Fibroblast of upper back skin (primary cell): ENCODE data around the gene CLNK.

ENCODE experiments used
- DNase-seq: peaks from one replicate; pipeline ENCODE4 v3.0.0-alpha.2; 2013

The CLNK gene, protein sequence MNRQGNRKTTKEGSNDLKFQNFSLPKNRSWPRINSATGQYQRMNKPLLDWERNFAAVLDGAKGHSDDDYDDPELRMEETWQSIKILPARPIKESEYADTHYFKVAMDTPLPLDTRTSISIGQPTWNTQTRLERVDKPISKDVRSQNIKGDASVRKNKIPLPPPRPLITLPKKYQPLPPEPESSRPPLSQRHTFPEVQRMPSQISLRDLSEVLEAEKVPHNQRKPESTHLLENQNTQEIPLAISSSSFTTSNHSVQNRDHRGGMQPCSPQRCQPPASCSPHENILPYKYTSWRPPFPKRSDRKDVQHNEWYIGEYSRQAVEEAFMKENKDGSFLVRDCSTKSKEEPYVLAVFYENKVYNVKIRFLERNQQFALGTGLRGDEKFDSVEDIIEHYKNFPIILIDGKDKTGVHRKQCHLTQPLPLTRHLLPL

DNA sequence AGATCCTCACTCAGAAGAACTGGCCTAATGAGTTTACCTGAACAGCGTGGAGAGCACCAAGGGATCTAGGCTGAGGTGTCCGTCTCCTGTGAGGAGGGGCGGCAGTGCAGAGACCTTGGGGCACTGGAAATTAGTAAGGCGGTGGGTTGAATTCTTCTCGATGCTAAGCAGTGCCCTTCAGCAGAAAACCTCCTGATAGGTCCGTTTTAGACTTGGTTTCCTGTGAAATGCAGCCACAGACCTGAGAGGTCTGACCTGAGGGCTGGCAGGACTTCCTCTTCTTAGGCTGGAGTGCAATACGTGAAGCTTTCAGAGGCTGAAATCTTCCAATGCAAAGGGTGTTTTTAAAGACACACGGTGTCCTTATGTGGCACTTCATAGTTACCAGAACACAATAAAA is at the start of gene CLNK:
Gene CLNK (minus strand): TSS at position 138 of the 400 bp plus-strand sequence. CDS start 16,899 bp downstream, outside the sequence.
- DNase-seq, result no peak

DNA sequence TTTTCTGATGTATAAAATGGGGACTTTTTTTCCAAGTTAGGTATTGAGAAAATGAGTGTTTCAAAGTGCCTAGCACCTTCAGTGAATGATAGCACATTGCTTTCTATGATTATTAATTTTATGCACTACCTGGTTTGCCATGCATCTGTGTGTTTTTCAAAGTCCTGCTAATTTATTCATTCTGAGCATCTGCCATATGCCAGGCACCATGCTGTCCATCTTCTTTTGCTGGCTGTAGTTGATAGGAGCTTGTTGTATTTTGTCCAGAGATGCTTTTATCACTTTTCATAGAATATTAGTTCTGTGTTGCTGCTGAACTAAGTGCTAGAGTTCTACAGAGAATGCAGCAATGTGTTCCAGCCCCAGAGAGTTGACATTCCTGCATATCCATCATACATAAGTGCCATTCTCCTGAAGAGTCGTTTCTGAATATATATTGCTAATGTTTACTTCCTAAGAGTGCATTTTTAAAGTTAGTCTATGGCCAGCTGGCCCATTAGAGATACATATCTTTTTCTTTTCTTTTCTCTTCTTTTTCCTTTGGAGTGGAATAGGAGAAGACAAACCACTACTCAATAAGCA is 49.0 kb upstream of the CLNK start:
- DNase-seq, result no peak

DNA sequence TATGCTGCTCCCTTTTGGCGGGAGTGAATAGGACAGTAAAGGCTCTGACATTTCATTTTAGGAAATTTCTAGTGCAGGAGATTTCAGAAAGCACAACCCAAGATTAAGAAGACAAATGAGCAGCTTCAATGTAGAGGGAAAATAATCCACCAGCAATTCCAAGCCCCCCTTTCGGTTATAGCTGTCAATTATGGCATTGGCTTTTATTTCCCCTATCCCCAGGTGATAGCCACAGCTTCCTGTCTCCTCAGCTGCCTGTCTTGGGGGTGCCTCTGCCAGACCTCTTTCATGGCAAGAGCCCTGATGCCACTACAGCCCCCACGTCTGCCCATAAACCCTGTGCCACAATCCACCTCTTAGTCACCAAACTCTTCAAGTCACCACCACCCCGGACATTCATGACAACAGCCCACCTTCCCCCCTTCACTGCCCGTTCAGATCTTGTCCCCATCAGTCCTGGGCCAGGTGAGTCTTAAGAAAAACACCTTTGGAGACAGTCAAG is 48.4 kb upstream of the CLNK start:
- DNase-seq, result no peak

DNA sequence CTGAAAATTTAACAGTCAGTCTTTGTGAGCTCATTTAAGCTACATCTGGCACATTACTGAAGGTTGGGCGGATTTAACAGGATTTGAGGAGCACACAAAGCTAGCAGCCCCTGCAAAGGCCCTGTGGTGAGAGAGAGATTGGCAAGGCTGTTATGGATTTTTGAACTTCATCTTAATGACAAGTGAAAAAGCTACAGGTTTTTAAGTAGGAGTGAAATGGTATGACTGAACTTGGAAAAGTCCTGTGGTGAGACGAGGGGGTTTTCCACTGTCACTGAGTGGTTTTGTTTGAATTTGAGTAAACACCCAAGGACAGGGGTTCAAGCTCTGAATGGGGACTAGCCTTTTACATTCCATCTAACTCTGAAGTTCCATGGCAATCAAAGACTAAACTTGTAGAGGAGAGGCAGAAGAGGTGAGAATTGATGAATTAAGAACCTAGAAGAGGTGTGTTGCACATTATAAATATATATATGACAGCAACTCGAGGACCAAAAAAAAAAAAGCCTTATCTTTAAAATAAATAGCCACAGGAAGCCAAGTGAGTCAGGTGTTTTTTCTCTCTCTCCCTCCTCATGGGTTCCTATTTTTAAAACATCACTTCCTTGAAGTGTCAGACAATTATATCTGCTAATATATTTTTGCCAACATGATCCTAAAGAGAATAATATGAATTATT is 47.8 kb upstream of the CLNK start:
- DNase-seq, result no peak

DNA sequence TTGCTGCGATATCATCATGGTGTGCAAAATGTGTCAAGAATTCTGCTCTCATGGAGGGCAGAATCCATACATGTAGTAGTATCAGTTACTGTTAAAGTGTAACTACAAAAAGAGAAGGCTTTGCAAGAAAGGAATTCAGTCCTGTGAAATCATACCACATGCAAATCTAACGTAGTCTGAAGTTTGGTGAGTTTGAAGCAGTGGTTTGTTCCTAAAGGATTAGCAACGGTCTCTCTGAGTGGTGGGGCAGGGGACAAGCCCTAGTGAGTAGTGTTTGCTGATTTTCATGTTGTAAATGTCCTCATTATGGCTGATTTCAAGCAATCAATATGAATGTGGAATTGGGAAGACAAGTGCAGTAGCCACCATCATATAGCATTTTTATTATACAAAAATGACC is 47.1 kb upstream of the CLNK start:
- no peak for DNase-seq

DNA sequence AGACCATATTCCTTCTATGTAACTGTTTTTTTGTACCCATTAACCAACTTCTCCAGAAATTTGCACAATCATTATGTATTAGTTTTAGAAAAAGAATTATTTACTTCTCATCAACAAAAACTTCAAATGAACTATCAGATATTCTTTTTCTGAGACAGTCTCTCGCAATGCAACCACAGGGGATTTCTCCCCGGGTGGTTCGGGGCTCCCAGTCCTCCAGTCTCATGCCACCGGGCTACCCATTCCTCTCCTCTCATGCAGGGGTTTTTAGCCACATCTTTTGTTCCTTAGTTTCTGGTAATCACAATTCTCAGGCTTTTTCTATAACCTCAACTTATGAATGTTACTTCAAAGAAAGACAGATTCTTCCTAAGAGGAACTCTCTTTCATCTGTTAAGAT is 46.6 kb upstream of the CLNK start:
- DNase-seq, result no peak

DNA sequence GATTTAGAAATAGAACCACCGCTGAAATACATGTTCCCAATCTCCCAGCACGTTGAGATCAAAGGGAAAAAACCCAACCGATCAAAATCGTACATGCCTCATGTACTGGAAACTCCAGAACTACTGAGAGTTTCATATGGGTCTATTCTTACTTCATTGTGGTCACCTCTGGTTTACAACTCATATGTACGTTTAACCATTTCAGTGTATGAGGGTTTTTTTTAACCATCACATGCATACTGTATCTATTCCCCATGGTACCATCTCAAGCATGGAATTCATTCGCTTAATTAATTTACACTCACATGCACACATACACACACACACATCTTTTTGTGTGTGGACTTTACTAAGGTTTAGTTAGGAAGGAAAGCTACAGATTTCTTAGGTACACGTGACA is 46.0 kb upstream of the CLNK start:
- no peak for DNase-seq

DNA sequence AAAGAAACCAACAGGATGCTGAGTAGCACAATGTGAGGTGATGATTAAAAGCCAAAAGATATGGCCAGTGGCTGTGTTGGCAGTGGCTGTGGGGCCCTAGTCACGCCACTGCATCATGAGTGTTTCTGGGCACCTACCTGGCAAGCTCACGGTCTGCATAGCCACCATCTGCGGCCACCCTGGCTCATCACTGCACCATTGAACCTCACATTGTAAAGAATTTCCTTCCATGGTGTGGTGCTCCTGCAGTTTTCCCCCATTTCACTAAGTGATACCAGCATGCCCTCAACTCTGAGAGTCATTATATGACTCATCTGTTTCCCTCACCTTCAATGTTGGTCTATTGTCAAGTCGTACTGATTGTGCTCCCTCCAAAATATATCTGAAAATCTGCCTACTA is 45.5 kb upstream of the CLNK start:
- no peak for DNase-seq

DNA sequence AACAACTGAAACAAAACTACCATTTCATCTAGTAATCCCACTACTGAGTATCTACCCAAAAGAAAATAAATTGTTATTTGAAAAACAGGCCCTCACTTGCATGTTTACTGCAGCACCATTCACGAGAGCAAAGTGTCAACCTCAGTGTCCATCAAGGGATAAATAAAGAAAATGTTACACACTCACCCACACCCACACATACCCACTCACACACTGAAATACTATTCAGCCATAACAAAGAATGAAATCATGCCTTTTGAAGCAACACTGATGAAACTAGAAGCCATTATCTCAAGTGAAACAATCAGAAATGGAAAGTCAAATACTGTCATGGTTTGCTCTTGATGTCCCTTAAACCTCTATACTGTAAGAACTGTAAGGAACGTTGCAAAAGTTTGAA is 44.8 kb upstream of the CLNK start:
- no peak for DNase-seq

DNA sequence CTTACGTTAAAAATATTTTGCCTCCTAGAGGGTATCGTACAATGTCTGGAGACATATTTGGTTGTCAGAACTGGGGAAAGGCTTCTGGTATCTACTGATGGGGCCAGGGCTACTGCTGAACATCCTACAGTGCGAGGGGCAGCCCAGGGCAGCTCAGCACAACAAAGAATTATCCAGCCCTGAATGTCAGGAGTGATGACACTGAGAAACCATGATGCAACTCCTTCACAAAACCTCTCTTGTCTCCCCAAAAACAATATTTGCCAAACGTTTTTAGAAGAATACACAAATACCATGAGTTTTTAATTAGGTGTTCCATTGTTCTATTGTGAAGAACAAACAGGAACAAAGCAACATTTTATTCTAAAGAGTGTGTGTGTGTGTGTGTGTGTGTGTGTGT is 43.4 kb upstream of the CLNK start:
- no peak for DNase-seq

DNA sequence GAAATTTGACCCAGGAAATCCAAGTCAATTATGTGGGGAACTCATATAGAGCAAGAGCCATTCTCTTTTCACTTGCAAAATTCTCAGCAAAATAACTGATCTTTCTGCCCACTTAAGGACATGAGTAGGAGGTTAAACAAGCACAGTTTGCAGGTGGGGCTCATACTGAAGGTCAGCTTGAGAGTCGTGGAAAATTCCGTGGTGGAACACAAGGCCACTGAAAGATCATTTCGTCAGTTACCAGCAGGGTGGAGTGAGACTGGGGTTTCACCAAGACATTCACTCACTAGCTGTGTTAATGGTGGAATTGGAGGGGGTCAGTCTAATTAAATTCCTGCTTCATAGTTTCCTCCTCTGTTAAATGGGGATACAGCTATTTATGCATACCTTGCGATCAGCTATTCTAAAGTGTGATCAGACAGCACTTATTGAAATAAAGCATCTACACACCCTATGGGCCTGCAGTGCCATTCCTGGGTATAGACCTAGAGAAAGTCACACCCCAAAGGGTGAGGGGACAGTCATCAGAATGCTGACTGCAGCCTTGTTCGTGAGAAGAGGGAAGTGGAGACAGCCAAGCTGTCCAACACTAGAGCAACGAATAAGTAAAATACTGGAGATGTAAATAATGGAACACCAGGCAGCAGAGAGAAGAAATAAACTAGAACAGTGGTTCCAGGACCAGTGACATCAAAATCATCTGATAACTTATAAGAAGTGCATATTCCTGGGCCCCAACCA is 42.7 kb upstream of the CLNK start:
- no peak for DNase-seq

DNA sequence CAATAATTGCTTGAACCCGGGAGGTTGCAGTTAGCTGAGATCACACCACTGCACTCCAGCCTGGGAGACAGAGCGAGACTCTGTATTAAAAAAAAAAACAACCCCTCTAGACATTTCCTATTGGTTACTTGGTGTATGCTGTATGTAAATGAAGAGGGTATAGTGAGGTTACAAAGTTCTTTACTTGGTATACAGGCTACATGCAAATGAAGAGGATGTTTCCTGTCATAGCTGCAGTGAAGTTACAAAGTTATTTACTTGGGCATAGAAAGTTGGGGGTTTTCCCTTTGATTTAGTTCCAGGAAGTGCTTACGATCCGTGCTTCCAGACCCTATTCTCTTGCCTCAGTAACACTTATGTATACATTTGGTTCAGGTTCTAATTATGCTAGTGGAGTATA is 38.4 kb upstream of the CLNK start:
- DNase-seq, result no peak

DNA sequence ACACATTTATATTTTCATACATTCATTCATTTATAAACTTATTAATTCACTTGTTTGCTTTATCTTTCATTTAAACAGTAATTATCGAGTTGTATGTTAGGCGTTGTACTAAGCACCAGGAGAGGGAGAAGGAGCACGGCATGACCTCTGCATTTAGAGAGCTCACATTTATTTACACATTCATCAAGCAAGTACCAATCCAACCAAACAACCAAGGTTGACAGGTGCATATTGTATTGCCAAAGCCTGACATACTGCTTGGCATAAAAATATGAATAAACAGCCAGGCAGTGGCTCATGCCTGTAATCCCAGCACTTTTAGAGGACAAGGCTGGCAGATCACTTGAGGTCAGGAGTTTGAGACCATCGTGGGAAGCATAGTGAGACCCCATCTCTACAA is 37.0 kb upstream of the CLNK start:
- no peak for DNase-seq

DNA sequence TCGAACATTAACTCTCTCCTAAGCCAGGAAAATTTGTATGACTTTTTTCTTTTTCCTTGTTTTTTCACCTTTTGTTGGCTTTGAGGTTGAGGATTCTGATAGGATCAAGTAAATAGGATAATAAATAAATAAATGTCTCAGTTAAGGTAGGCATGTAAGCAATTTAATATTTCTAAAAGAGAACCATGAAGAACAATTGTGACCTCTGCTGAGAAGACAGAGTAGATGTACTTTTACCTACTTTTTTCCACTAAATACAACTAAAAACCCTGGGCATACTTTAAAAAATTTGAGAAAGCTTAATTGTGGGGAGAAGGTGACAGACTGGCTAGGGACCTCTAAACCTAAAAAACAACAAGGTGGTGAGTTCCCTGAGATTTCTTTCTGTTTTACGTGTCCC is 31.6 kb upstream of the CLNK start:
- DNase-seq, result no peak

DNA sequence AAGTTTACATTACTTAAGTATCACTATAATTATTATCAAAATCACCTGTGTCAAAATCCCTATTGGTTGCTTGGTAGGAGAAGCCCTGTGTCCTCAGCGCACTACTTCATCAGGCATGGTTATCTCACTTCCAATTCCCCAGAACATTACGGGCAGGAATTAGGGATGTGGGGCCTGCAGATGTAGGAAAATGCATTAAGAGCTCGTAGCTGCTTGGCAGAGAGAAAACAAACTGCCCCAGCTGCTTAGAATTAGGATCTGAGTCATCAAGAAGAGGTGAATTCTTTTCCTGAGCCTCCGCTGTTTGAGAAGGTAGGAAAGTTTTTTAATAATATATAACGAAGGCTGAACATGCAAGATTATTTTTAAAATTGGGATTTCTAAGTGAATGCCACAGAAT is 31.1 kb upstream of the CLNK start:
- DNase-seq, result peak; percentile 87

DNA sequence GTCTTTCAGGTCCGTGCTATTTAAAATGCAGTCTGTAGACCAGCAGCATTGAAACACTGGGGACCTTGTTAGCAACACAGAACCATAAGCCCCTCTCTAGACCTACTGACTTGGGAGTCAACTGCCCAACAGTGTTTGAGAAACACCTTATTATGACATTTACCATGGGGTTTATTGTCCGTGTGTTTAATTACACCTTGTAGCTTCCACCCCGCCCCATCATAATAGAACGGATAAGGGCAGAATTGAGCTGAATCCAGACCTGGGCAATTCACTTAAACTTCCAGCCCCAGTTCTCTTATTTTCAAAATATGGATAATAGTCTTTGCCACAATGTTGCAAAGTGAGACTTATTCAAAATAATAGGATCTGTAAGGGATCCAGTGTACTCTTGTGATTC is 30.6 kb upstream of the CLNK start:
- DNase-seq, result no peak

DNA sequence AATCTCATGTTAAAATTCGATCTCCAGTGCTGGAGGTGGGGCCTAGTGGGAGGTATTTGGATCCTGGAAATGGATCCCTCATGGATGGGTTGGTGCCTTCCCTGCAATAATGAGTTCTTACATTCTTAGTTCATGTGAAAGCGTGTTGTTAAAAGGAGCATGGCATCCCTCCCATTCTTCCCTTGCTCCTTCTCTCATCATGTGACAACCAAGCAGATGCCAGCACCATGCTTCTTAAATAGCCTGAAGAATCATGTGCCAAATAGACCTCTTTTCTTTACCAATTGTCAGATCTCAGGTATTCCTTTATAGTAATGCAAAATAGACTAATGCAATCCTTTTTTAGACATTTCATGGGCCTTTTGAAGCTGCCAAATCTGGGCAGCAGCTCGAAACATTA is 29.0 kb upstream of the CLNK start:
- DNase-seq, result no peak

DNA sequence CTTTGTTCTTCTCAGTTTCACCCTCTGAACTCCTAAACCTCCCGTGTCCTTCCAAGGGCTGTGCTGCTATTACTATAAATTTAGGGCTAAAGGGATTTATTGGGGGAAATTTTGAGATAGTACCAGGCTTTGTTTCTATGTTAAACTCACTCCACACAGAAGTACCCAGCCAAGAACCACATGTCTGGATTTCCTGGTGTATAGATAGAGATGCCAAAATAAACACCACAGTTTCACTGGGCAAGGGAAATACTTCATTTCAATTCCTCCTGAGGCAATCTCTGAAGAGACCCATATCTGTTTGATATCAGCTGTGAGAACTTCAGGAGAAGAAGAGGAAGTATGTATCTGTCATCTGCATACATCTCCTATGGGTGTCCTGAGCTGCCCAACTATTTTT is 21.7 kb upstream of the CLNK start:
- peak; percentile 6 for DNase-seq

DNA sequence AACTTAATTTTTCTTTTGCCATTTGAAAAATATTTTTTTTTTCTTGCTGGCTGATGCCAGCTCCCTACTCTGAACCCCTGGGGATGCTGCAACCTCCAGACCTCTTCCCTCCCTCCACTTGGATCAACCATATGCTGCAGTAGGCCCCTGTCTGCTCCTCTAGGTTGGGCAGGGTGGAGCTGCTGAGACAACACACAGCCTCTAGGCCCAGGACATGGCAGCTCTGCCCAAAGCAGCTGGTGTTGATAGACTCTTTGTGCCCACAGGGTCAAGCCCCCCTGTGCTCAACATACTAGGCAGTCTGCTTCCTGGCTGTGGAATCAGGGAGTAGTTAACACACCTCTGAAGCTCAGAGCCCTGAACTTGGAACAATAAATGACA is 19.9 kb upstream of the CLNK start:
- DNase-seq, result peak; percentile 31

DNA sequence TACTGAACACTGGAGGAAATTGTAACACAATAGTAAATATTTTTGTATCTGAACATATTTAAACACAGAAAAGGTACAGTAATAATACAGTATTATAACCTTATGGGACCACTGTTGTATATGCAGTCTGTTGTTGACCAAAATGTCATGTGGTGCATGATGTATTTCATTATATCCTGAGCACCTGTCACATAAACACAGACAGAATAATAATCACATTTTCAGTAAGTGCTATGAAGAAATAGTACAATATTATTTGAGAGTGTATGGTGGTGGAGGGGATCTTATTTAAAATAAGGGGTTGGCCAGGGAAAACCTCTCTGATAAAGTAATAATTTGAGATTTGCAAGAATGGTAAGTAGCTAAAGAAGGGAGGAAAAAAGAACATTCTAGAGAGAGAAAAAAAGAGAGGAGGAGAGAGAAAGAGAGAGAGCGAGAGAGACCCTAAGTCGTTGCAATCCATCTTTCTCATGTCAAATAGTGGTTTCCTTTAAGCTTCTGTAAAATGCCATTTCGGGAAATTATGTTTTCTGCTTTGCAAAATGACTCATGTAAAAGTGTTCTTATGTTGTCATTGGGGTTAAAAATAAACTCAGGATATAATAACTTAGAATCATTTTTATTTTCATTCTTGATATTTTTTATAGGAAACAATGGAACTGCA is 19.3 kb upstream of the CLNK start:
- peak; percentile 62 for DNase-seq

DNA sequence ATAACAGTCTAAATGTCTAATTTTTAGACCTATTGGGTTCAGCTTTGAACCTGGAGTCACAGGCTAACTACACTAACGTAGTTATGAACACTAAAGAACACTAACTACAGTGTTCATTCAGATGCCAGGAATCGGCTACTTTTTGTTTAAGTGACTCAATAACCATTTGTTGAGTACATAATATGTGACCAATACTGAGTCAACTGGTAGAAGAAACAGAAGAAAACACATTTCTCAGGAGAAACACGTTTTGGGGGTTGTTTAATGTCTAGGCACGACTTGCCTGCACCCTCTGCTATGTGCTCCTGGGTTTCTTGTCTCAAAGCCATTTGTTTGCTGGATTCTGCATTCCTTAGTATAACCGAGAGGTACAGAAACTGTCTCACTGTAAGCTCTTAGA is 18.6 kb upstream of the CLNK start:
- peak; percentile 42 for DNase-seq

DNA sequence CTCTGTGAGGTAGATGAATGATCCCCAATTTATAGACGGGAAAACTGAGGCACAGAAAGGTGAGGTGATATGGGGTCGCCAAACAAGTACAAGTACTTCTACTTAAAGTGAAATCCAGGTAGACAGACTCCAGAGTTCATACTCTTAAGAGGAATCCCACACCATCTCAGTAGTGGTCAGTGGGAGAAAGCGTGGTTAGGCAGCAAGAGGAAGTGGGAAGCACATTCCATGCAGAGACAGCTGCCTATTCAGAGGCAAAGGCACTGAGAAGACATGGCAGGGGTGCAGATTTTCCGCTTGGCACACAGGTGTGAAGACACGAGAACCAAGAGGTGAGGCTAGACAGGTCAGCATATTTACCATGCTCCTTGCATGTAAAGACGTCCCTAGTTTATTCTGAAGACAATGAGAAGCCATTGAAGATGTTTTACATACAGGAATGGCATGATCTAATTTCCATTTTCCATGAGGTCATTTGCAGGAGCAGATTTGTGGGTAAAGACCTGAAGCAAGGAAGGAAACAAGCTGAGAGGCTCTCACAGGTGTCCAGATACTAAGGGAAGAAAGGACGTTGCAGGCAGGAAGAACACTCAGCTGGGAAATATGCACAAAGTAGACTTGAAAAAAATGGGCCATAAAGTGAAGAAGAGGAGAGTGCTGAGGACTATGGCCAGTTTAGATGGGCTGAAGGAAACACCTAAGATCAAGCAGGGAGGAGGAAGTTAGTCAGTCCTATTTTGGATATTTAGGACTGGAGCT is 17.3 kb upstream of the CLNK start:
- DNase-seq, result peak; percentile 47
